HPDE6-E6E7 (cell line): ENCODE measurements around the gene ENDOD1.
"Not testable (repeated sequence)": the region's sequence is repeated elsewhere in the genome, so short reads cannot be mapped to it uniquely, and the experiment has no call there.

Experiments
- DNase-seq: peaks from one replicate; pipeline ENCODE4 v3.0.0; 2011; ENCODE audit warnings: missing footprints; ENCODE audit errors: extremely low spot score

The ENDOD1 gene, protein sequence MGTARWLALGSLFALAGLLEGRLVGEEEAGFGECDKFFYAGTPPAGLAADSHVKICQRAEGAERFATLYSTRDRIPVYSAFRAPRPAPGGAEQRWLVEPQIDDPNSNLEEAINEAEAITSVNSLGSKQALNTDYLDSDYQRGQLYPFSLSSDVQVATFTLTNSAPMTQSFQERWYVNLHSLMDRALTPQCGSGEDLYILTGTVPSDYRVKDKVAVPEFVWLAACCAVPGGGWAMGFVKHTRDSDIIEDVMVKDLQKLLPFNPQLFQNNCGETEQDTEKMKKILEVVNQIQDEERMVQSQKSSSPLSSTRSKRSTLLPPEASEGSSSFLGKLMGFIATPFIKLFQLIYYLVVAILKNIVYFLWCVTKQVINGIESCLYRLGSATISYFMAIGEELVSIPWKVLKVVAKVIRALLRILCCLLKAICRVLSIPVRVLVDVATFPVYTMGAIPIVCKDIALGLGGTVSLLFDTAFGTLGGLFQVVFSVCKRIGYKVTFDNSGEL

GRCh38 chr11:95089620-95090542, at the start of gene ENDOD1:
TSS of gene ENDOD1 (plus strand) at chr11:95089846. CDS start at chr11:95089928, 82 bp downstream.
- peak; percentile 78 for DNase-seq

- no peak for DNase-seq
Measured at GRCh38 chr11:95042239-95042638, 47.4 kb upstream of the ENDOD1 start.

- no peak for DNase-seq
Measured at GRCh38 chr11:95042906-95043305, 46.7 kb upstream of the ENDOD1 start.

GRCh38 chr11:95044010-95044409, 45.6 kb upstream of the ENDOD1 start:
- DNase-seq, result no peak

GRCh38 chr11:95045812-95046211, 43.8 kb upstream of the ENDOD1 start:
- DNase-seq, result no peak

DNA sequence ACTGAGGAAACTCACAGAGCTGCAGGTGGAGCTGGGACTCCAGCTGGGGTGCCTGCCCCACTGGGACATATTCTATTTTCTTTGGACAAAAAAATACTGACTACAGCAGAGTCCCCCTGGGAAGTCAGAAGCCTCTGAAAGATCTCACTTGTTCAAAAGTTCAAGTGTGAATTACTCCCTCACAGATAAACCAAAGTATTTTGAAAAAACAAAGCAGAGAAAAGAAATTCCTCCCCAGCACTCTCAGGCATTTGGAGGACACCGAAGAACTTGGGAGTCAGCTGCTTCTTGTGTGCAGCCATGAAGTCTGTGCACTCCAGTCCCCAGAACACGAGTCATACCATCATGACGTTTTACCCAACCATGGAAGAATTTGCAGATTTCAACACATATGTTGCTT, 40.5 kb upstream of the ENDOD1 start, which contains the start of gene KDM4F:
Gene KDM4F, plus strand, starts transcription at position 301 of the 400 bp plus-strand sequence.
- not testable (repeated sequence) for DNase-seq

DNA sequence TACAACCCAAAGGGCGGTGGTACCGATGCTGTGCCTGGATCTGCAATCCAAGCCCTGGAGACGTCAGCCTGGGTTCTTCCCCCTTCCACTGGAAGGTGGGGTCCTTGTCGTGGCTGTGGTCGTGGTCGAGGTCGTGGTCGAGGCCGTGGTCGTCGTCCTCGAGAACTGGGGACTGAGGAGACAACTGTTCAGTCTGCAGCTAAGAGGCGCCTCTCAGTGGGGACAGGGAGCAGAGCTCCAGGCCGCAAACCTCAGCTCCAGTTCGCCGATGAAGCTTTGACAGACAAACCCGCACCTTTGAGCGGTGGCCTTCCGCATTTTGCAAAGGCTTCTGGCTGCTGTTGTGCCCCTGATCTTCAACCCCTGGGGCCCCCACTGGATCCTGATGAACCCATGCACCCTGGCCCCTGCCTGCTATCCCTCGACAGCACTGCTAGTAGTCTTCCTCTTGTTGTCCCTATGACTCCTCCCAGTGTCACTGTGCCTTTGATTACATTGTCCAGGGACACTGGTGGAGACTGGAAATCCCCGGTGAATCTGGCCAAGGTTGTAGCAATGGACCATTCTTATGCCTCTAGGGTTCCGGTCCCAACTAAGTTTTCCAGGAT, 38.9 kb upstream of the ENDOD1 start:
- DNase-seq, result no peak

GRCh38 chr11:95054356-95054755, 35.3 kb upstream of the ENDOD1 start:
- no peak for DNase-seq

- DNase-seq, result no peak
Measured at GRCh38 chr11:95055283-95055897, 34.3 kb upstream of the ENDOD1 start.

GRCh38 chr11:95057959-95058358, 31.7 kb upstream of the ENDOD1 start:
- DNase-seq, result no peak

- no peak for DNase-seq
Measured at GRCh38 chr11:95058621-95059020, 31.0 kb upstream of the ENDOD1 start.

- no peak for DNase-seq
Measured at GRCh38 chr11:95059046-95059445, 30.6 kb upstream of the ENDOD1 start.

DNA sequence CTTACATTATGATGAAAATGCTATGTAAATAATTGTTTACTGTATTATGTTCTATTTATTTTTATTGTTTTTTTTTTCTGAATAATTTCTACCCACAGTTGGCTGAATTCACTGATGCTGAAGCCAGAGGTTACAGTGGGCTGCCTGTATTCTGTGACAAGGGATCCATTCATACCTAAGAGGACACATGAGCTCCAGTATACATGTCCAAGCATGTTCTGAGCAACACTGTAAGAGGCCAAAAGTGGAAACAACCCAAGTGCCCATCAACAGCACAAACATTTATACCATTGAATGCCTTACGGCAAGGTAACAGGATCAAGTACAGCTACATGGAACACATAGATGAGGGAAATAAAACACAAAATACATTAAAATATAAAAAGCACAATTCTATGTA, 24.3 kb upstream of the ENDOD1 start:
- DNase-seq, result no peak

DNA sequence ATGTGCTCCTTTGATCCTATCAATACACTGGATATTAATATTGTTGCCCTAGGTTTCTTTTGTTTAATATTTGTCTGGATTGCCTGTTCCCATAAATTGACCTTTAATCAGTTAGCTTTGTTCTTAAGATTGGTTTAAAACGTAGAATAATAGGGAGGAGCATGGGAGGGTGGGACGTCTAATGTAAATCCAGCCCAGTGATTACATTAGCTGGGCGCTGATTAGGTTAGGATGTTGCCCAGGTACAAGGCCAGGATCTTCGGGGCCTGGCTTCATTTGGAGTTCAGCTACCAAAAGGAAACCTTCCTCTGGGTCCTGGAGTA, 23.0 kb upstream of the ENDOD1 start, which contains the start of gene SRSF8:
Gene SRSF8, plus strand, starts transcription at position 204 of the 323 bp plus-strand sequence. CDS start 308 bp downstream, outside the sequence.
- DNase-seq, result no peak

DNA sequence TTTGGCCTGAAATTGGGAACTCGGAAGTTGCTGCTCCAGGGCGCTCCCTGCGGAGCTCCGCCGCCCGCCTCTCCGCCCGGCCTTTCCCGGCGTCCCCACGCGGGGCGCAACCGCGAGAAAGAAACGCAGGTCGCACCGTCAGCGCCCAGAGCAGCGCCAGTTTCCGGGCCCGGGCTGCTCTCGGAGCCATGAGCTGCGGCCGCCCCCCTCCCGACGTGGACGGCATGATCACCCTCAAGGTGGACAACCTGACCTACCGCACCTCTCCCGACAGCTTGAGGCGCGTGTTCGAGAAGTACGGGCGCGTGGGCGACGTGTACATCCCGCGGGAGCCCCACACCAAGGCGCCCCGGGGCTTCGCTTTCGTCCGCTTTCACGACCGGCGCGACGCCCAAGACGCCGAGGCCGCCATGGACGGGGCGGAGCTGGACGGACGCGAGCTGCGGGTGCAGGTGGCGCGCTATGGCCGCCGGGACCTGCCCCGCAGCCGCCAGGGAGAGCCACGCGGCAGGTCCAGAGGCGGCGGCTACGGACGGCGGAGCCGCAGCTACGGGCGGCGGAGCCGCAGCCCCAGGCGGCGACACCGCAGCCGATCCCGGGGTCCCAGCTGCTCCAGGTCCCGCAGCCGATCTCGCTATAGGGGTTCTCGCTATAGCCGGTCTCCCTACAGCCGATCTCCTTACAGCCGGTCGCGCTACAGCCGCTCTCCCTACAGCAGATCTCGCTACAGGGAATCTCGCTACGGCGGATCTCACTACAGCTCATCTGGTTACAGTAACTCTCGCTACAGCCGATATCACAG, 22.4 kb upstream of the ENDOD1 start:
- peak; percentile 36 for DNase-seq

DNA sequence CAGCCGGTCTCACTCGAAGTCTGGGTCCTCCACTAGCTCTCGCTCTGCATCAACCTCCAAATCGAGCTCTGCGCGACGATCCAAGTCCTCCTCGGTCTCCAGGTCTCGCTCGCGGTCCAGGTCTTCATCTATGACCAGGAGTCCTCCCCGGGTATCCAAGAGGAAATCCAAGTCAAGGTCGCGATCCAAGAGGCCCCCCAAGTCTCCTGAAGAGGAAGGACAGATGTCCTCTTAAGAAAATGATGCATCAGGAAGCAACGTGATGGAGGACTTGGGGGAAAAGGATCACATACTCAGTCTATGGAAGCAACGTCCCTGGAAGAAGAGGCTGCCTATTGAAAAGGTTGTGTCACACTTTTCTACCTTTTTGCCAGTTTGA, 21.8 kb upstream of the ENDOD1 start:
- DNase-seq, result no peak

DNA sequence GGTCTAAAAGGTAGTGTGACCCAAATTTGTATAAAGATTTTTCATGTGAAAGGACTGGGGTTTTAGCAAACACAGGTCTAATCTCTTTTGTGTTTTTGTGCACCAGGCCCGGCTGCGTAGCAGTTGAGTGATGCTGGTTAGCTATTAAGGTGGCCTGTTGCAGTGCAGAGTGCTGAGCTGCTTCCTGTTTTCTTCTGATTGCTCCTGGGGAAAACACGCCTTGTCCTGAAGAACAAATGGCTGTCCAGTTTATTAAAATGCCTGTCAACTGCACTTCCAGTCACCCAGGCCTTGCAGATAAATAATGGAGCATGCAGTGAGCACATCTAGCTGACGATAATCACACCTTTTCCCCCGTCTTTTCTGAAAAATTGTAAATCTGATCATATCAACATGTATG, 21.1 kb upstream of the ENDOD1 start:
- DNase-seq, result peak; percentile 70

DNA sequence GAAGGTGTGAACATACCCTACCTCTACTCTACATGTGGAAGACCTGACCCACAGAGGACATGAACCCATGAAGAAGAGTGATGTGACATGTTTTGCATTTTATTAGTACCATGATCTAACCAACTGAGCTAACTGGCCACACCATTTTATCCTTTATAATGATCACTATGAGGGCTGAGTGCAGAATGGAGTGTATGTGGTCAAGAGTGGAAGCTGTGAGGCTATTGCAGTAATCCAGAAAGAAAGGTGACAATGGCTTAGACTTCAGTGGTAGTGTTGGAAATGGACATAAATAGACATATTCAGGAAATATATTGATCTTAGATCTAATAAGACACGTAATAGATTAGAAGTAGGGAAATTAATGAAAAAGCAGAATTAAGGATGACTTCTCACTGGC, 19.2 kb upstream of the ENDOD1 start:
- DNase-seq, result no peak

DNA sequence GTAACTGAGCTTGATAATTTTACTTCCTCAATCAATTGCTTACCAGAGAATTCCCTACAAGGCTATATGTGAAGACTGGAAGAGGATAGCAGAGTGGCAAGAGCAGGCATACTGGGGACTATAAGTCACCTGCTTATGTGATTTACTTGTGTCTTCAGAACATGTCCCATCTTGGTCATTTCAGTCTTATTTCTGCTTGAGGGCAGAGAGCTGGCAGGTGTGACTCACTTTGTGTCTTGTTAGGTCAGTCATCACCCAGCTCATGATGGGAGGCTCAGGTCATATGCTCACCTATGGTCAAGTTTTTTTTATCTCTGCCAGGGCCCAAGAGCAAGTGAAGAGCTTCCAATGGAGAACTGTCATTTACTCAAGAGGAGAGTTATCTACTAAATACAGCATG, 16.7 kb upstream of the ENDOD1 start:
- no peak for DNase-seq

- DNase-seq, result no peak
Measured at GRCh38 chr11:95074792-95075563, 14.7 kb upstream of the ENDOD1 start.
